Stromal cell of bone marrow (primary cell): ENCODE results near the gene CPA1.
A peak's percentile ranks its signal among the peaks of the same experiment; 100 is the strongest.

Experiments
- DNase-seq: peaks from one replicate; pipeline ENCODE4 v3.0.0-alpha.2; 2012; ENCODE audit warnings: low read depth

CPA1 gene

GRCh38 chr7:130356121-130356875 is 24.0 kb upstream of the CPA1 start:
- DNase-seq = peak; percentile 72

- DNase-seq = peak; percentile 36
Measured at GRCh38 chr7:130356876-130357611, 23.2 kb upstream of the CPA1 start.

DNA sequence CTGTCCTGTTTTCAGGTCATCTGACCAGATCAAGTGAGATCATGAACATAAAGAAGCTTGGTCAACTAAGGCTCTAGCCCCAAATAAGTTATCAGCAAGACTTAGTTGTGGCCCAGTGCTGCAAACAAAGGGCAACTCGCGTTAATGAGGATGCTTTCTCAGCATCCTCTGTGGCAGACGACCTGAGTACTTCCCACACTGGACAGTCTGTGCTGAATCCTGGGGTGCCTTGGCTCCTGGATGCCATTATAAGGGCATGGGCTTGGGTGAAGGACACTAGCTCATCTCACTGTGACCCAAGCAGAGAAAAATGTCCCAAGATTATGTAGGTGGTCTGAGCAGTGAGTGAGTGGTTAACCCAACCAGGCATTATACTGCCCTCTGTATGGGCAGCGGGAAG is 21.8 kb upstream of the CPA1 start:
- DNase-seq = no peak

- DNase-seq = no peak
Measured at GRCh38 chr7:130359276-130359857, 20.9 kb upstream of the CPA1 start.

- DNase-seq = no peak
Measured at GRCh38 chr7:130360518-130360917, 19.8 kb upstream of the CPA1 start.

DNA sequence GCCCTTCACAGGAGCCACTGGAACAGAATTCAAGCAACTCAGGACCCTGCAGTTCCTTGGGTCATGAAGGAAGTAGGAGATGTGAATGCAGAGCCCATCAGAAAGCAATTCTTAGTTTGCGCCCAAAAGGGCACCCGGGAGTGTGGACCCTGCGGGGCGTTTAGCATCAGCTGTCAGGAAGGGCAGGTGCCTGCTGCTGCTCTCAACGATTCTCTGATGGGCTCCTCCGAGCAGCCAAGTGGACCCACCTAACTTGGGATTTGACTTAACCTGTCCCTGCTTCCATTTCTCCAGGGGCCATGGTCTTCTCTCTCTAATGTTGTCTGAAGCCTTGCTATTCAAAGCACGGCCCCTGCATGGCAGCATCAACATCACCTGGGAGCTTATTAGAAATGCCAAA is 18.6 kb upstream of the CPA1 start:
- no peak for DNase-seq

- no peak for DNase-seq
Measured at GRCh38 chr7:130362251-130362816, 18.0 kb upstream of the CPA1 start.

GRCh38 chr7:130363026-130363847 is 17.1 kb upstream of the CPA1 start:
- DNase-seq = peak; percentile 85

GRCh38 chr7:130364451-130364850 is 15.8 kb upstream of the CPA1 start:
- no peak for DNase-seq

GRCh38 chr7:130365088-130365487 is 15.2 kb upstream of the CPA1 start:
- no peak for DNase-seq

GRCh38 chr7:130365511-130366441 is 14.5 kb upstream of the CPA1 start:
- no peak for DNase-seq

DNA sequence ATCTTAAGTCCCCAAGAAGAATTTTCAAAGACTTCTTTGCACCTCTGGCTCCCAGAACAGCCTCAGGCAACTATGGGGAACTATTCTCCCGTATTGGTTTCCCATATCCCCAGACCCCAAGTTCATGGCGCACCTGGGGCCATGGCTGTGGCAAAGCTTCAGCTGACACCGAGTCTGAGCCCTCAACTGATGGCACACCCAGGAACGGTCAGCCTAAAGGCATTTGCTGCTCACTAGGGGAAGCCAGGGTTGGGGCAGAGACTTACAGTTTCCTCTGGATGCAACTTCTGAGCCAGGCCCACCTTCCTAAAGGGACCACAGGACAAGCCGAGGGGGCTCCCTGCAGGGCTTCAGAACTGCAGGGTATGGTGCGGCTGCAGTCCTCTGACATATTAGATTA is 13.7 kb upstream of the CPA1 start:
- no peak for DNase-seq

GRCh38 chr7:130367088-130367755 is 13.1 kb upstream of the CPA1 start:
- DNase-seq = no peak

DNA sequence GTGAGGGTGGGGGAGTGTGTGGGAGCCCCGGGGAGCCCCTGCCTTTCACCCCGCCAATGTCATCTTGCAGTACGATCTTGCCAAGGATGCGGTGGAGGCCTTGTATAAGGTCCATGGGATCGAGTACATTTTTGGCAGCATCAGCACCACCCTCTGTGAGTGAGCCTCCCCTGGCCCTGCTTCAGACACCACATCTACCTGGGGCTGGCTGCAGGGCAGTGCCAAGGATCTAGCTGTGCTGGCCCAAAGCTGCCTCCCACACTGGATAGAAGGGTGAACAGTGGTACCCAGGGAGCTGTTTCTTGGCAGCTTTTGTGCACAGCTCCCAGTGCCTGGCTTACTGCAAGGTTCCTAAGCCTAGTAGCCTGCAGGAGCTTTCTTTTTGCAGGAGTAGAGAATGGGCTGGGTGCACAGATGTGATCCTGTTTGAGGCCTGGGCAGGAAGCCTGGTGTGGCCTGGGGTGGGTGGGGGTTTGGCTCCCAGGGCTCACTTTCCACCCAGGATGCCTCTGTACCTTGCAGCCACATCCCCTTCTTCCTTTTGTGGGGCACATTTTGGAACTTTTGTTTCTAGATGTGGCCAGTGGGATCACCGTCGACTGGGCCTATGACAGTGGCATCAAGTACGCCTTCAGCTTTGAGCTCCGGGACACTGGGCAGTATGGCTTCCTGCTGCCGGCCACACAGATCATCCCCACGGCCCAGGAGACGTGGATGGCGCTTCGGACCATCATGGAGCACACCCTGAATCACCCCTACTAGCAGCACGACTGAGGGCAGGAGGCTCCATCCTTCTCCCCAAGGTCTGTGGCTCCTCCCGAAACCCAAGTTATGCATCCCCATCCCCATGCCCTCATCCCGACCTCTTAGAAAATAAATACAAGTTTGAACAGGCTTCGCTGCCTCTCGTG is 12.2 kb upstream of the CPA1 start:
- no peak for DNase-seq

DNA sequence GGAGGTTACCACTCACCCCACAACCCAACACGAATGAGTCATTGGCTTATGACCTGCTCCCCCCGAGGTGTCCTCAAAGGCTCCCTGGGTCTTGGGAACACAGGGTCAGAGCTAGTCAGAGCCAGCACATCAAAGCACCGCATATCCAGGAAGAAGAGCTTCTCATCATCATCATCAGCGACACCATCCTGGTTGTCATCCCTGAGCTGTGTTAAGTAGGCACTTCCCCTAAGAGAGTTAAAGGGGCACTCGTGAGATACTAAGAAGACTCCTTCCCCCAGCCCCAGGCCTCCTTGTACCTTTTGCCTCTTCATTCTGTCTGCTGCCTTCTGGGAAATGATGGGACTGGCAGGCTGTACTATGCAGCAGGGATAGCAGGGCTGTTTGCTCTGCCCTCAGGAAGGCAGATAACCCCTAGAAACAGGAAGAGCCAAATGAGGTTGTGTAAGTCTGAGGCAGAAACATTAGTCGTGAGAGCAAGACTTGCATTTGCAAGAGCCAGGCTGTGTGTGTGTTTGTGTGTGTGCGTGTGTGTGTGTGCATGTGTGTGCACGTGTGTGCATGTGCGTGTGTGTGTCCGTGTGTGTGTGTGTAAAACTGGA is 11.1 kb upstream of the CPA1 start:
- no peak for DNase-seq

DNA sequence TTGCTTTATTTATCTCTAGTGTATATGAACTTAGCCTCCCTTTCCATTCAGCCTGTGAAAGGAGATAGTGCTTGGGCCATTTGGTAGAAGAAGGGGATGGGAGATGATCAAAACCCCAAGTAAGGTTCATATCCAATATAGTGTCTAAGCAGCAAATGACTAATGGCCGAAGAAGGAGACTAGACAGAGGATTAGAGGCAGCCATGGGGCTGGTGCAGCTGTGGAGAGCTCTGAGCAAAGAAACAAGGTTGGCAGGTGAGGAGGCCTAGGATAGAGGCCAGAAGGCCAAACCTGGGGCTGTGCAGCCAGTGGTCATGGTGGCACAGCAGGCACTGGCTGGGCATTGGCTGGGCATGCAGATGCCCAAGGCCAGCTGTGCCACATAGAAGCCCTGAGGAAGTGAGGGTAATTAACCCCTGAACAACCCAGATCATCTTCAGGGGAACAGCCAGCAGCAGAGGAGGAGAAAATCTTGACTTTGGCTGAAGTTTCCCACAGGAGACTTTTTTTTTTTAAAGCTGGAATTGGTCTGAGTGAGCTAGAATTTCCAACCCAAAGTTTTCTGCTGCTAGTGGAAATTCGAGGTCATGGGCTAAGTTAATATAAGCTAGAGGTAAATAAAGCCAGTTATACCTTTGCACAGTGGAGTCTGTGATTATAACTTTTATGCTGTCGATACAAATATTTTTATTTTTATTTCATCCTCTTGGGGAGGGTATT is 10.3 kb upstream of the CPA1 start:
- no peak for DNase-seq

- DNase-seq = no peak
Measured at GRCh38 chr7:130371046-130371445, 9.2 kb upstream of the CPA1 start.
